Astrocyte (in vitro differentiated cells and primary cell): Measurements from ENCODE around the gene GNG2.

Experiments used
- EZH2 ChIP-seq: IDR thresholded peaks from 2 replicates; pipeline ENCODE4 v1.6.1; 2012; ENCODE audit warnings: mild to moderate bottlenecking, low read length, inconsistent platforms; ENCODE audit not compliant: insufficient read depth
- TF ChIP-seq, protein P1 (sequence below): IDR thresholded peaks from 2 replicates; pipeline ENCODE4 v1.5.1; 2011; ENCODE audit warnings: low read depth, mild to moderate bottlenecking, inconsistent platforms, low read length, moderate library complexity; ENCODE audit not compliant: insufficient read depth

DNA sequence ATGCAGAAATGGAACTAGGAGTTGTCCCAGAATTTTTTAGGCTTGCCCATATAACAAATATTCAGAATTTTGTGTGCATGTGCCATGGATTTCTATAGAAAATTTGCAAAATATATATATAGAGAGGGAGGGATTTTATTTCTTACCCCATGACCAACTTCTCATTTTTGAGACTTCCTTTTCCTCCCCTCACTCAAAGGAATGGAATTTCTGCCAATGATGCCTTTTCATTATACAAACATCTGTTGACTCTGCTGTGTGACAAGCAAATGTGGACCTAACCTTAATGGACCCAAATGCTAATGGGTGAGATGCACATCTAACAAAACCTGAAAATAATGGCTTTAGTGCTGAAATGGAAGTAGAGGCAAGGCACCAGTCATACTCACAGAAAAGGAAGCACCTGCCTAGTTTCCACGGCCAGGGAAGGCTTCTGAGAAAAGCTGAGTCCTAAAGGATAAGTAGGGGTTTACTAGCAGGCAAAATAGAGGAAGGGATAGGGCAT lies 3.6 kb upstream of the GNG2 start:
- TF ChIP-seq, protein P1, sequence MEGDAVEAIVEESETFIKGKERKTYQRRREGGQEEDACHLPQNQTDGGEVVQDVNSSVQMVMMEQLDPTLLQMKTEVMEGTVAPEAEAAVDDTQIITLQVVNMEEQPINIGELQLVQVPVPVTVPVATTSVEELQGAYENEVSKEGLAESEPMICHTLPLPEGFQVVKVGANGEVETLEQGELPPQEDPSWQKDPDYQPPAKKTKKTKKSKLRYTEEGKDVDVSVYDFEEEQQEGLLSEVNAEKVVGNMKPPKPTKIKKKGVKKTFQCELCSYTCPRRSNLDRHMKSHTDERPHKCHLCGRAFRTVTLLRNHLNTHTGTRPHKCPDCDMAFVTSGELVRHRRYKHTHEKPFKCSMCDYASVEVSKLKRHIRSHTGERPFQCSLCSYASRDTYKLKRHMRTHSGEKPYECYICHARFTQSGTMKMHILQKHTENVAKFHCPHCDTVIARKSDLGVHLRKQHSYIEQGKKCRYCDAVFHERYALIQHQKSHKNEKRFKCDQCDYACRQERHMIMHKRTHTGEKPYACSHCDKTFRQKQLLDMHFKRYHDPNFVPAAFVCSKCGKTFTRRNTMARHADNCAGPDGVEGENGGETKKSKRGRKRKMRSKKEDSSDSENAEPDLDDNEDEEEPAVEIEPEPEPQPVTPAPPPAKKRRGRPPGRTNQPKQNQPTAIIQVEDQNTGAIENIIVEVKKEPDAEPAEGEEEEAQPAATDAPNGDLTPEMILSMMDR: no peak
- TF ChIP-seq EZH2: no peak
